GM12872 (cell line): ENCODE data around the gene LANCL3.

Experiments
- TF ChIP-seq, protein P1 (sequence below): IDR thresholded peaks from 3 replicates; pipeline ENCODE4 v1.5.1; 2011; ENCODE audit warnings: low read depth, mild to moderate bottlenecking, low read length, moderate library complexity; ENCODE audit not compliant: insufficient read depth

The LANCL3 gene

DNA sequence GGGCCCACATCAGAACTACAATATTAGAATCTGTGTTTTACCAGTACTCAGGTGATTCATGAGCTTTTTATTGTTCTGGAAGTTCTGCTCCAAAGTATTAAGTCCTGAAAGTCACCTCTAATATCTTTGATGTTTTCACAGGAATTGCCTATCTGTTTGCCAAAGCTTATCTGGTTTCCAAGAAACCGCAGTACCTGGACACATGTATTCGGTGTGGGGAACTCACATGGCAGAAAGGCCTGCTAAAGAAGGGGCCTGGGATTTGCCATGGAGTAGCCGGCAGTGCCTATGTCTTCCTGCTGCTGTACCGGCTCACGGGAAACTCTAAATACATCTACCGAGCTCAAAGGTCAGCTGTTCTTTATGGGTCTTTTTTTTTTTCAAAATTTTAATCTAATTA is 95.7 kb downstream of the LANCL3 start:
- TF ChIP-seq, protein P1, sequence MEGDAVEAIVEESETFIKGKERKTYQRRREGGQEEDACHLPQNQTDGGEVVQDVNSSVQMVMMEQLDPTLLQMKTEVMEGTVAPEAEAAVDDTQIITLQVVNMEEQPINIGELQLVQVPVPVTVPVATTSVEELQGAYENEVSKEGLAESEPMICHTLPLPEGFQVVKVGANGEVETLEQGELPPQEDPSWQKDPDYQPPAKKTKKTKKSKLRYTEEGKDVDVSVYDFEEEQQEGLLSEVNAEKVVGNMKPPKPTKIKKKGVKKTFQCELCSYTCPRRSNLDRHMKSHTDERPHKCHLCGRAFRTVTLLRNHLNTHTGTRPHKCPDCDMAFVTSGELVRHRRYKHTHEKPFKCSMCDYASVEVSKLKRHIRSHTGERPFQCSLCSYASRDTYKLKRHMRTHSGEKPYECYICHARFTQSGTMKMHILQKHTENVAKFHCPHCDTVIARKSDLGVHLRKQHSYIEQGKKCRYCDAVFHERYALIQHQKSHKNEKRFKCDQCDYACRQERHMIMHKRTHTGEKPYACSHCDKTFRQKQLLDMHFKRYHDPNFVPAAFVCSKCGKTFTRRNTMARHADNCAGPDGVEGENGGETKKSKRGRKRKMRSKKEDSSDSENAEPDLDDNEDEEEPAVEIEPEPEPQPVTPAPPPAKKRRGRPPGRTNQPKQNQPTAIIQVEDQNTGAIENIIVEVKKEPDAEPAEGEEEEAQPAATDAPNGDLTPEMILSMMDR, result no peak

DNA sequence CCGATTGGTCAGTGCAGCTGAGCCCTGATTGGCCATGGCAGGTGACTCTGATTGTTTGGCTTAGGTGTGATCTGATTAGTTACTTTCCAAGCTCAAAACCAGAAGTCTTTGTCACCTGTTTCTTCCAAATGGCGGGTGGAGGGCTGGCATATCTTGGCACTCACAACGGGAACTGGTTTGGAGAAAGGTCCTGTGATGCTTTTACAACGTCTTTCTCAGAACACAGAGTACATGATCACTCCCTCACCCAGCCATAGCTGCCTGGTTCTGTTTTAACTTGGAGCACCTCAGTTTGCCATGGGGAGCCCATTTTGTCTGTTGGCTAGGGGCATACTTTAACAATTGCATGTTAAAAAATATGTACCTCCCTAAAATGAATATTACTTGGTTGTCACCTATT is 101.1 kb downstream of the LANCL3 start:
- TF ChIP-seq, protein P1, result no peak

DNA sequence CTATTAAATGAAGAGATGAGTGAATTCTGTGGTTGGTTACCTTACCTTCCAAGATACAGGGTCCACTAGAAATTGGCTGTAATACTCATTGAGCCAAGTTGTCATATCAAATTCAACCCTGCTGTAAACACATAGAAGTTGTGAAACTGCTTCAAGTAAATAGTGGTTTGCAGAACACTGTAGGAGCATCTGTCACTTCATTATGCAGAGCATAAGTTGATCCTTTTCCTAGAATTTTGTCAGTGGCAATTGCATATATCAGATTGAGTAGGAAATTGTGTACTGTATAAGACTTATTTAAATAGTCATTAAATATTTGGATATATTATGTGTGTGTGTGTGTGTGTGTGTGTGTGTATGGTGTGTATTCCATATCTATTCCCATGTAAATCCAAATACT is 105.3 kb downstream of the LANCL3 start:
- TF ChIP-seq, protein P1, result no peak

DNA sequence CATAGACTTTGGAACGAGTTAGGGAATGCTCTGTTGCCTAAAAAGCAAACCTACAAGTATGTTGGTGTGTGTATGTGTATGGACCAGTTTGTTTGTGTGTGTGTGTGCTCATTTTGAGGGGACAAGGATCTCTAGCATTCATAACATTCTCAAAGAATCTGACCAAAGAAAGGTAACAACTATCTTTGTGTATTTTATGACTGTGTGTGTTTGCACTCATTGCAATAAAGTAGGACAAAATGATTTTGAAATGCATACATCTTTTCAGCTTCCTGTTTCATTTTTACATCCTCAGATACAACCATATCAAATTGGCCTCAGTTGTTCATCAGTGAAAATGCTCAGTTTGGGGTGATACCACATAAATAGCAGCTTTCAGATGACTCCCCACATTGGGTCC is 105.8 kb downstream of the LANCL3 start:
- TF ChIP-seq, protein P1, result no peak

DNA sequence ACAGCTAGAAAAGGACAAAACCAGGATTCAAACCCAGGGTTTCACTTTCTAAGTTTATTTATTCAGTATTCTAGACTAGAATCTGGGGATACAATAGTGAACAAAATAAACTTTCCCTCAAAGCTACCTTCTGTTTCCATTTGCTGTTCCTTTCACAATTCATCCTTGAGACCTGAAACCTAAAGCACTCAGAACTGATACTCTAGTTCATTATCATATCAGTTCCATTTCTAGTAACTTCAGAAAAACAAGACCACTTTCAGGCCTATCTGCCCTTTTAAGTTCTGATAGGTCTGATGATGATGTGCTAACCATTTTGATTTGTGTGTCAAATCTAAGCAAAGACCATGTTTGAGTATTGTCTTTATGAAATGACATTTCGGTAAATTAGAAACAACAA is 106.3 kb downstream of the LANCL3 start:
- TF ChIP-seq, protein P1, result no peak

DNA sequence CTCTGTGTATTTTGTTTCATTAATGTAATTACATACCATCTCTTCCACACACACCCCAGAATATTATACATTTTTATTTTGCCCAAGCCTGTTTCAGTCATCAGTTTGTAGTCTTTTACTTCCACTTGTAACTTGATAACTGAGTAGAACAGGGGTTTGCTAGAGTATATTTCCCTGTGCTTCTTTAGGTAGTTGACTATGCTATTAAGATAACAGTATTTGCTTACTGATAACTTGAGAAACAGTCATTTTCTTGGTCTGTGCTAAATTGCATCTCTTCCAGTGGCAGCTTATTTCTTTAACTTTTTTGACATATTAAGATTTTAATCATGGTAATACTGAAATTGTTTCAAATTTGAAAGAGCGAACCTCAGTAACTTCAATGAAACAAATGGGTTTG is 107.1 kb downstream of the LANCL3 start:
- TF ChIP-seq, protein P1, result no peak

DNA sequence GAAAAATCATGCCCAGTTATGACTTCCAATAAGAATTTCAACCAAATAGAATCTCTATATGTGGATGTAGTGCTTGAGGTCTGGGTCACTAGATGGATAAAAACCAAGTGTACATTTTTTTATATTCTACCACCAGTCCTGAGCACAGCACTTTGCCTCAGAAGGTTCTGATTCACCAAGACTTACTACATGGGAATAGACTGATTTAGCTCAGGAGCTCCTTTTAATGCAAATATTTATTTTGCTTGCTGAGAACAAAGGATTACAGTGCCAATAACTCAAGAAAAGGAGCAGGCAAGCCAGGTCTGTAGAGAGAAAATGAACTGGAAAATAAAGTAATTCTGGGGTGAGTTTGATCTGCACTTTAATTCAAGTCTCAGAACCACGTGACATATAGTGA is 107.8 kb downstream of the LANCL3 start:
- TF ChIP-seq, protein P1, result no peak

DNA sequence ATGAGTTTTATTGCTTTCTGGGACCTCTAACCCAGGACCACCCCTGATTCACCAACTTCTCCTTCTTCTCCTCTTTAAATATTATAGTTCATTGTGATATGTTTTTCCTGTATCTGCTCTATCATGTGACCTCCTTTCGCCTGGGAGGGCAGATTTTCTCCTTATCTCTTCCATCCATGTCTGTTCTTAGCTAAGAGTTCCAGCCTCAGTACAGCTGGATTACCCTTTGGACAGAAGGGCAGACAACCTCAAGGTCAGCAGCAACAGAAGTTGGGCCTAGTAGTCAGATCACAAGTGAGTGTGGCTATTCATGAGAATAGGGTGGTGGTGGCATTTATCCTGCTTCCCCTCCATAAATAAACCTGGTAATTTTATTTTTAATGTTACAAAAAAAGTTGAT is 108.4 kb downstream of the LANCL3 start:
- TF ChIP-seq, protein P1, result no peak
